Esophagus squamous epithelium (tissue), 4 donors: Measurements from ENCODE around the gene AGTR1.

Experiments
- POLR2A ChIP-seq, 4 donors: fragments of 450-650 bp; IDR thresholded peaks; one replicate each; pipeline ENCODE4 v1.6.1; 2017; ENCODE audit warnings: antibody characterized with exemption in 4 of 4, mild to moderate bottlenecking in 4 of 4, moderate library complexity in 3 of 4
- TF ChIP-seq, protein P1 (sequence below), 6 experiments: fragments of 450-650 bp in 4 of 6; fragments of 200-600 bp in 2 of 6; sonication (generic) in 2 of 6; IDR thresholded peaks; one replicate each; pipeline ENCODE4 v1.5.1; 2016 to 2019; ENCODE audit warnings: antibody characterized with exemption in 6 of 6, mild to moderate bottlenecking in 4 of 6, moderate library complexity in 4 of 6

DNA sequence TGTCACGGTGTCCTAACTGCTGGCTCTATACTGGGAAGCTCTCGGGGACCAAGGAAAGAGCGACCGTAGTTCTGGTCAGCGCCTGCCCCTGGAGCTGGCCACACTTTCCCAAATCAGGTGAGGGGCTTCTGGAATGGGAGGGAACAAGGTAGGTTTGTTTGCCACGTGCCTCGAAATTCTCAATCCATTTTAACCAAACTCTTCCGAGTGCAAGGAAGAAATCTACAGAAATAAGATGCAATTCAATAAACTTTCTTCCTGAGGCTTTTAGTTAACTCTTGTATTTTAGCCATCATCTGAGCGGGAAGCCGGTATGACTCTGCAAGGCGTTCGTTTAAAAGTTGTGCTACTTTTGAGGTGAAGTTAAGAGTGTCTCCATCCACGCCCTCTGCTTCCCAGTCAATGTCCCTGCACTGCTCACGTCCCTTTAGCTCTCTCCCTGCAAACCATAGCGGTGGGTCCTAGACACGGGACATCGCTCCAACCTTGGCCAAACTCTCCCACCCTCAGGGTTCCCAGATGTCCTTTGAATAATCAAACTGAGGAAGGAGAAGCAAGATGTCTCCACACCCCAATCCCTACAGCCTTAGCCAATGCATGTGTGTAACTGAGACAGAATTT lies 597 bp downstream of the AGTR1 start:
- TF ChIP-seq, protein P1, sequence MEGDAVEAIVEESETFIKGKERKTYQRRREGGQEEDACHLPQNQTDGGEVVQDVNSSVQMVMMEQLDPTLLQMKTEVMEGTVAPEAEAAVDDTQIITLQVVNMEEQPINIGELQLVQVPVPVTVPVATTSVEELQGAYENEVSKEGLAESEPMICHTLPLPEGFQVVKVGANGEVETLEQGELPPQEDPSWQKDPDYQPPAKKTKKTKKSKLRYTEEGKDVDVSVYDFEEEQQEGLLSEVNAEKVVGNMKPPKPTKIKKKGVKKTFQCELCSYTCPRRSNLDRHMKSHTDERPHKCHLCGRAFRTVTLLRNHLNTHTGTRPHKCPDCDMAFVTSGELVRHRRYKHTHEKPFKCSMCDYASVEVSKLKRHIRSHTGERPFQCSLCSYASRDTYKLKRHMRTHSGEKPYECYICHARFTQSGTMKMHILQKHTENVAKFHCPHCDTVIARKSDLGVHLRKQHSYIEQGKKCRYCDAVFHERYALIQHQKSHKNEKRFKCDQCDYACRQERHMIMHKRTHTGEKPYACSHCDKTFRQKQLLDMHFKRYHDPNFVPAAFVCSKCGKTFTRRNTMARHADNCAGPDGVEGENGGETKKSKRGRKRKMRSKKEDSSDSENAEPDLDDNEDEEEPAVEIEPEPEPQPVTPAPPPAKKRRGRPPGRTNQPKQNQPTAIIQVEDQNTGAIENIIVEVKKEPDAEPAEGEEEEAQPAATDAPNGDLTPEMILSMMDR (IDR thresholded peaks at IDR 0.05), result no peak
- no peak for TF ChIP-seq POLR2A (IDR thresholded peaks at IDR 0.05)
